GM13977 (cell line): ENCODE results near the gene SLC6A2.

ENCODE experiments used
- DNase-seq: peaks from one replicate; pipeline ENCODE4 v3.0.0; 2012; ENCODE audit warnings: low spot score
- CTCF ChIP-seq: IDR thresholded peaks from 2 replicates; pipeline ENCODE4 v1.5.1; 2012; ENCODE audit warnings: mild to moderate bottlenecking, control low read depth; ENCODE audit not compliant: insufficient read depth; ENCODE audit errors: extremely low read depth, missing control alignments
- in situ Hi-C: fragments of 300-500 bp; cut with MboI; formaldehyde crosslinking; loops from one replicate; pipeline ENCODE4 v1.12.0; 2022; ENCODE audit warnings: low sequenced_read_pairs, low pct_unique_long_range_greater_than_20kb, mixed read lengths, inconsistent platforms; ENCODE audit not compliant: unreplicated experiment

SLC6A2 gene

DNA sequence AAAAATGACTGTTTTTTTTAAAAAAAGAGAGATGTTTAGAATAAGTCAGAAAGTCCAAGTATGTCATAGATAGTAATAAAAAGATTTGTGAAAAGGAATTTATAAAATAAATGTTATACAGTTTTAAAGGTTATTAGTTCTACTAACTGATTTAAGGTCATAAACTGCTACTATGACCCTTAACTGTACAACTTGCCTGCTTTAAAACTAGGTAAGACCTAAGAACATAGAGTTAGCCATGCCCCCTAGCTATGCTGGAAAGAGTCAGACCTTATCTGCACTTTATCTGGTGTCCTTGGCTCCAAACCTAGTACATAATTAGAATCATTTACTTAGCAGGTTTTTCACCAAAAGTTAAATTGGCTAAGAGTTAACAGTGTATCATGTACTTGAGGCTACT lies 23.5 kb upstream of the SLC6A2 start:
- no peak for DNase-seq
- TF ChIP-seq CTCF = no peak
- in situ Hi-C loops = no loop called here

DNA sequence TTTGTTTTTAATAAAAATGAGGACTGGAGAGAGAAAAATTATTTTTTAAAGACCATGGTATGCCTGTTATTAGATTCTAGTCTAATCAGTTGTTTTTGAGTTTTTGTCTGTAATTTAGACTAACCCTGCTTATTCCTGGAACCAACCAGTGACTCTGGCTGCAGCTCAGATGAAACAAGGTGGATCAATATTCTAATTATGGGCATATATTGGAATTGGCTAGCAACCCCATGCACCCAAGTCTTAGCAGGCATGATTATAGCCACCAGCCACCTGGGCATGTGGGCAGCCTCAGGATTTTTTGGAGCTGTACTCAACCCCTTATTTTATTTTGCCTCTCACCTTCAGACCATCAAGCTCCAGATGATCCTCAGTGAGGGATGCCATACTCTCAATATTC lies 21.6 kb upstream of the SLC6A2 start:
- in situ Hi-C loops = no loop called here
- TF ChIP-seq CTCF = no peak
- no peak for DNase-seq

DNA sequence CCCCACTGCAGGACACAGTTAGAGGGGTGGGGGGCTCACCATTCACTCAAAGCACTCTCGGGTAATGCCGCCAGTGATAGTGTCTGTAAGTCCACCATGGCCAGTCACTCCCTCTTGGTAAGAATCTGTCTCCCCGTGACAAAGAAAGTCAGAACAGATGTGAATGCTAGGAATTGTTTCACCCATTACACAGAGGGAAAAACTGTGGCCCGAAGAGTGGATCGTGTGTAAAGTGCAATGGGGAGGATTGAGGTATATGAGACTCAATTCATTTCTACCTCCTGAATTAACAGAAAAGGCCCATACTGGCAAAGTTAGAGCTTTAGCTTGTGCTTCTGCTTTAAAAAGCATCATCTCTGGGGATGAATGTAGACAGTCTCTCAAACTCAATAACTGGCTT lies 17.5 kb upstream of the SLC6A2 start:
- no peak for DNase-seq
- in situ Hi-C loops = no loop called here
- TF ChIP-seq CTCF = no peak

DNA sequence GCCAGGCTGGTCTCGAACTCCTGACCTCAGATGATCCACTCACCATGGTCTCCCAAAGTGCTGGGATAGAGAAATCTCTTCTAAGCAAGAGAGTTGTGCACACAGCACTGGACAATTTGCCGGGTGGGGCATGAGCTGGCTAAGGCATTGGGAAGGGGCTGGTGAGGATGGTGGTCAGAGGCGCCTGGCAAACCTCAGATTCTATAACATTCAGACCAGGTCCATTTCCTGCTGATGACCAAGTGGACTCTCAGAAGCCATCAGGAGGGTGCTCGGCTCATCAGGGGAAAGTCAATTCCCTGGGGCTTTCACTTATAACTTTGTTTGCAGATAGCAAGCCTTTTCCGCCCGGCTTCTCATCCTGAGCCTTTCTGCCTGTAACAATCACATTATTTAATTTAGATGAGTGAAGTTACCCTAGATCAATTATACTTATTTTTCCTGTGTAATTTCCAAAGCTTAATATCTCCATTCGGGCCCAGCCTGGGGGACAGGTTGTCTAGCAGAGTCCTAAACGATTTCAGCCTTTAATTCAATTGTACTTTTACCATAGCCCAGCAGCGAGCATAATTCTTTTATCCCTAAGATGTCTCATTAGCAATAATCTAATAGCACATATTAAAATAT lies 15.0 kb upstream of the SLC6A2 start:
- DNase-seq = no peak
- TF ChIP-seq CTCF = no peak
- in situ Hi-C loops = no loop called here

DNA sequence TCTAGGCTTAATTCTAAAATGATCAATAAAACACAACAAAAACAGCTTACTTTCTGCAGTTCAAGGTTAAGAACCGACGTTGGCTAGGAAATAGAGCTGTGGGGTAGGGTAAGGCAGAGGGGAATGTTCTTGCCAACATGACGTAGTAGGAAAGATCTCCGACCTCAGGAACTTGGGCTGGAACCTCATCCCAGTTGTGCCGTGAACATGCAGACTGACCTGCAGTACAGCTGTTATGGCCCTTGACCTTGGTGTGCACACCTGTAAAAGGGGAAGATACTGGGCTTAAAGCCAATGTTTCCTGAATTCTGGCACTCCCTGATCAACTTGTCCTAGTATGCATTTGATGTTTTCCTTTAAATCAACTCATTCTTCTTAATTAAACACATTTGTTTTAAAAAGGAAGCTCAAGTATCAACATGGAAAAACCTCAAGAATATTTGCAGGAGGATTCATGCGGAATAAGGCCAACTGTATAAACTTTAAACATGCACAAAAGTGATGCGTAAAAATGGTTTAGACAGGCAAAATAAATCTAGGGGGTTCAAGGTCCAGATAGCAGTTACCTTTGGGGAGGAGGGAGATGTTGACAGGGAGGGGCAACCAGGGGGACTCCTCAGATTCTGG lies 14.2 kb upstream of the SLC6A2 start:
- no peak for DNase-seq
- in situ Hi-C loops = no loop called here
- no peak for TF ChIP-seq CTCF

DNA sequence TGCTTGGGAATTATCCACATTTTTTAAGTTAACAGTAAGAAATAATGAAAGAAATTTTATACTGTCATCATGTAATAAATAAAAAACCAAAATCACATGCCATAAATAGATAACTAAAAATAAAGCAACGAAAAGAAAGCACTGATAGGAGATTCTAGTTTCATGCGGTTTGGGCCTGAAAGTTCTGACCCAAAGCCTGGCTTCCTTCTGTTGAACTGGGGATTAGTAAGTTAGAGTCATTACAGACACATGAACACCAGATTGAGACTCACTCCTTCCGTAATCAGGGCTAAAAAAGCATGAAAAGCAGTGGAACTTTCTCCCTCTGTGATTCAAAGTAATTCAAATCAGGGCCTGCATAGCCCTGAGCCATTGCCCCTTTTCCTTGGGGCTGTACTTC lies 13.2 kb upstream of the SLC6A2 start:
- TF ChIP-seq CTCF = no peak
- in situ Hi-C loops = no loop called here
- no peak for DNase-seq
